Activated CD8-positive, alpha-beta memory T cell treated with anti-CD3 and anti-CD28 coated beads, Interleukin-2, amount 10 ng/mL, durations not matched to agents 7 days and 5 days (primary cell): ENCODE results near the gene LSM4. TPM values are rescaled to one million over a fixed set of nuclear protein-coding genes. Genes with fewer than 3 reads are reported as not detected.
"Not testable (repeated sequence)": the region's sequence is repeated elsewhere in the genome, so short reads cannot be mapped to it uniquely, and the experiment has no call there.

Source experiments
- ATAC-seq: fragments of 150-1000 bp; cut with Tn5 transposase; one replicate; pipeline ENCODE4 v1.10.0; 2021; ENCODE audit warnings: moderate library complexity
- CTCF ChIA-PET: fragments of 350-600 bp; sonication (Branson Sonifier 250); formaldehyde crosslinking; loops from one replicate; lab custom pipeline; 2021; ENCODE audit warnings: antibody characterized with exemption; lab: Charles Lee
- DNase-seq: peaks from one replicate; pipeline ENCODE4 v3.0.0-alpha.2; 2020
- H3K27ac Mint-ChIP-seq: one replicate; pipeline ENCODE4 v1.8.0; 2021; ENCODE audit warnings: mild to moderate bottlenecking, mixed read lengths
- H3K27me3 Mint-ChIP-seq: one replicate; pipeline ENCODE4 v1.8.0; 2021; ENCODE audit warnings: mixed read lengths
- H3K36me3 Mint-ChIP-seq: one replicate; pipeline ENCODE4 v1.8.0; 2021; ENCODE audit warnings: mild to moderate bottlenecking, mixed read lengths
- H3K4me1 Mint-ChIP-seq: one replicate; pipeline ENCODE4 v1.8.0; 2021; ENCODE audit warnings: mixed read lengths
- H3K4me3 Mint-ChIP-seq: one replicate; pipeline ENCODE4 v1.8.0; 2021; ENCODE audit warnings: mild to moderate bottlenecking, moderate library complexity, mixed read lengths
- H3K9me3 Mint-ChIP-seq: one replicate; pipeline ENCODE4 v1.8.0; 2022; ENCODE audit warnings: low read depth, mixed read lengths
- total RNA-seq, 2 experiments: library from RNA; stranded (reverse); gene quantifications; one replicate each; pipeline ENCODE4 v1.2.3, GENCODE V29; 2021

LSM4 gene
- total RNA-seq, 2 experiments from 2014 or later: 209 to 236 TPM

- no peak overlapping the region for H3K4me3 Mint-ChIP-seq
- peaks cover 2% of the 10 kb centered on the region for H3K4me1 Mint-ChIP-seq
- CTCF ChIA-PET: interaction anchor here (1.0 to 2.5 kb wide), 7 partner anchors 22 to 98 kb away, joined by 3 to 9 read pairs (median 3); no protein-coding TSS in a partner anchor
- no peaks in the 10 kb centered on the region for H3K9me3 Mint-ChIP-seq
- DNase-seq (no peak), ATAC-seq (no peak)
- H3K27ac Mint-ChIP-seq: no peak overlapping the region
- no peaks in the 10 kb centered on the region for H3K27me3 Mint-ChIP-seq
- H3K36me3 Mint-ChIP-seq: peaks cover 20% of the 10 kb centered on the region
Measured at GRCh38 chr19:18350490-18350889, 27.6 kb upstream of the LSM4 start.

- H3K27ac Mint-ChIP-seq: no peak overlapping the region
- H3K4me3 Mint-ChIP-seq: no peak overlapping the region
- no peak for ATAC-seq
- no peaks in the 10 kb centered on the region for H3K27me3 Mint-ChIP-seq
- H3K36me3 Mint-ChIP-seq: peaks cover 19% of the 10 kb centered on the region
- H3K9me3 Mint-ChIP-seq: no peaks in the 10 kb centered on the region
- peaks cover 2% of the 10 kb centered on the region for H3K4me1 Mint-ChIP-seq
- CTCF ChIA-PET: interaction anchor here (1.0 to 2.5 kb wide), 12 partner anchors 10 to 98 kb away, joined by 3 to 9 read pairs (median 3); no protein-coding TSS in a partner anchor
- no peak for DNase-seq
Measured at GRCh38 chr19:18349524-18350128, 26.8 kb upstream of the LSM4 start.

- DNase-seq, H3K4me3 Mint-ChIP-seq, H3K9me3 Mint-ChIP-seq, H3K4me1 Mint-ChIP-seq, H3K27ac Mint-ChIP-seq, H3K27me3 Mint-ChIP-seq, ATAC-seq: not testable (repeated sequence)
- CTCF ChIA-PET: interaction anchor here (1.0 to 2.0 kb wide), 8 partner anchors 10 to 68 kb away, joined by 3 to 6 read pairs (median 4); no protein-coding TSS in a partner anchor
- peaks cover 19% of the 10 kb centered on the region for H3K36me3 Mint-ChIP-seq
Measured at GRCh38 chr19:18348818-18349339, 26.0 kb upstream of the LSM4 start.

- peaks cover 2% of the 10 kb centered on the region for H3K4me1 Mint-ChIP-seq
- no peak for ATAC-seq
- no peak for DNase-seq
- no peak overlapping the region for H3K4me3 Mint-ChIP-seq
- H3K9me3 Mint-ChIP-seq: no peaks in the 10 kb centered on the region
- H3K27me3 Mint-ChIP-seq: no peaks in the 10 kb centered on the region
- H3K36me3 Mint-ChIP-seq: peaks cover 16% of the 10 kb centered on the region
- no peak overlapping the region for H3K27ac Mint-ChIP-seq
- CTCF ChIA-PET: interaction anchor here (1.0 to 2.0 kb wide), 4 partner anchors 9 to 61 kb away, joined by 3 to 6 read pairs (median 4); no protein-coding TSS in a partner anchor
Measured at GRCh38 chr19:18348171-18348570, 25.3 kb upstream of the LSM4 start.

GRCh38 chr19:18346091-18346490 lies 23.2 kb upstream of the LSM4 start:
- no peak overlapping the region for H3K4me3 Mint-ChIP-seq
- H3K36me3 Mint-ChIP-seq: peaks cover 15% of the 10 kb centered on the region
- no peak for ATAC-seq
- H3K9me3 Mint-ChIP-seq: no peaks in the 10 kb centered on the region
- peak overlapping the region; percentile 8 for H3K27ac Mint-ChIP-seq
- CTCF ChIA-PET: interaction anchor here (1.6 to 2.0 kb wide), 3 partner anchors 42 to 94 kb away, joined by 4 to 7 read pairs (median 5); no protein-coding TSS in a partner anchor
- DNase-seq: no peak
- H3K4me1 Mint-ChIP-seq: peaks cover 13% of the 10 kb centered on the region
- no peaks in the 10 kb centered on the region for H3K27me3 Mint-ChIP-seq

DNA sequence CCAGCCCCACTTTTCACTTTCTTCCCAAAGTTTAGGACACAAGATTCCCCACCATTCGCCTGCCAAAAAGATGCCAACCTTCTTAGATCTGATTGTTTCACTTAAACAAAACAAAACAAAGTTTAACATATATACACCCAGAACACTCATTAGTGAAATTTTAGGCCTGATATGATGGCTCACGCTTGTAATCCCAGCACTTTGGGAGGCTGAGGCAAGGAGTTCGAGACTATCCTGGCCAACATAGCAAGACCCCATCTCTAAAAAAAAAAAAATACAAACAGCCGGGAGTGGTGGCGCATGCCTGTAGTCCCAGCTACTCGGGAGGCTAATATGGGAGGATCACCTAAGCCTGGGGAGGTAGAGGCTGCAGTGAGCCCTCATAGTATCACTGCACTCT lies 22.4 kb upstream of the LSM4 start:
- Mint-ChIP-seq H3K9me3 (no peaks in the 10 kb centered on the region), H3K4me3 (no peak overlapping the region), H3K36me3 (peaks cover 13% of the 10 kb centered on the region), H3K27me3 (no peaks in the 10 kb centered on the region), H3K4me1 (peaks cover 13% of the 10 kb centered on the region), H3K27ac (no peak overlapping the region)
- ATAC-seq: no peak
- CTCF ChIA-PET: interaction anchor here (0.7 to 1.8 kb wide), 2 partner anchors 43 to 48 kb away, joined by 3 to 7 read pairs; no protein-coding TSS in a partner anchor
- no peak for DNase-seq

GRCh38 chr19:18344582-18344950 lies 21.7 kb upstream of the LSM4 start:
- no peak overlapping the region for H3K4me3 Mint-ChIP-seq
- CTCF ChIA-PET: interaction anchor here (1.8 kb wide), 1 partner anchor 44 kb away, joined by 7 read pairs; no protein-coding TSS in a partner anchor
- H3K27ac Mint-ChIP-seq: no peak overlapping the region
- peaks cover 12% of the 10 kb centered on the region for H3K36me3 Mint-ChIP-seq
- DNase-seq: no peak
- no peak for ATAC-seq
- peaks cover 17% of the 10 kb centered on the region for H3K4me1 Mint-ChIP-seq
- H3K9me3 Mint-ChIP-seq: no peaks in the 10 kb centered on the region
- H3K27me3 Mint-ChIP-seq: no peaks in the 10 kb centered on the region

- peak overlapping the region; percentile 54 for H3K27ac Mint-ChIP-seq
- peaks cover 19% of the 10 kb centered on the region for H3K4me1 Mint-ChIP-seq
- peaks cover 9% of the 10 kb centered on the region for H3K36me3 Mint-ChIP-seq
- CTCF ChIA-PET: interaction anchor here (0.8 to 8.9 kb wide), 8 partner anchors 14 to 91 kb away, joined by 3 to 78 read pairs (median 4); partner anchors contain the start of gene JUND
- DNase-seq (no peak), ATAC-seq (no peak)
- H3K4me3 Mint-ChIP-seq: peak overlapping the region; percentile 72
- H3K27me3 Mint-ChIP-seq: no peaks in the 10 kb centered on the region
- no peaks in the 10 kb centered on the region for H3K9me3 Mint-ChIP-seq
Measured at GRCh38 chr19:18342090-18342632, 19.3 kb upstream of the LSM4 start.

DNA sequence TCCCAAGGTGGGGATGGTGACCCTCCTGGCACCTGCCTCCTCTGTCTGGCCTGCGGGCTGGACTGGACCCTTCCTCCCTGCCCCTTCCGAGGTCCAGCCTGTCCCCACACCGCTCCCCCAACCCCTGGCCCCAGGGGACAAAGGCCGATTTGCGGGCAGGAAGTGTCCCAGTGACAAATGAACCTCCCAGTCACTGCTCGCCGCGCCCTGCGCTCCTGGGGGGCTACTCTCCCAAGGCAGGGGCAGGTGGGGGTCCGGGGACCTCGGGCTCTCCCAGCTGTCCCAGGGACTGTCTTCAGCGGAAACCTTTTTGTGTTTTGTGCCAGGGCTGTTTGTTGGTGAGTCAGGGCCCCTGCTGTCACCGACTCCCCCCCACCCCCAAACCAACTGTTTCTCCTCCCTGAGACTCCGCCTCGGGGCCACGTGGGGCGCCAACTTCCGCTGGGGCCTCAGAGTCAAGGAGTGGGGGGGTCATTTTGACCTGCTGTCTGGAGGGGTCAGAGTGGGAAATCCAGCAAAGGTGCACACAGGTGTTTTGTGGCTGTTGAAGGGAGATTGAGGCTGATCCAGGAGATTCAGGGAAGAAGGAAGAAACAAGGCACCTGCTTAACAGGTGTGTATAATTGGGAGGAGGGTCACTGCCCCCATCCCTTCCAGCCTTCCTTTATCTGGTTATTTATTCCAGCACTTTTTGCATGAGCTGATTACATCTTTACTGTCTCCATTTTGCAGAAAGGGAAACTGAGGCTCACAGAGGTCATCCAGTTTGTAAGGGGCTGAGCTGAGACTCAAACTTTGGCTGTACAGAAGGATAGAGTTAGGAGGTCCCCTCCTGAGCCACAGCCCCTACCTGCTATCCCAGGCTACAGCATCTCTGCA lies 18.4 kb upstream of the LSM4 start:
- H3K36me3 Mint-ChIP-seq: peaks cover 5% of the 10 kb centered on the region
- H3K4me3 Mint-ChIP-seq: peak overlapping the region; percentile 72
- peaks cover 17% of the 10 kb centered on the region for H3K4me1 Mint-ChIP-seq
- no peaks in the 10 kb centered on the region for H3K27me3 Mint-ChIP-seq
- CTCF ChIA-PET: interaction anchor here (0.6 to 8.9 kb wide), 8 partner anchors 13 to 71 kb away, joined by 3 to 78 read pairs (median 4); partner anchors contain the start of gene JUND
- H3K9me3 Mint-ChIP-seq: no peaks in the 10 kb centered on the region
- ATAC-seq (peak; percentile 77), DNase-seq (peak; percentile 85)
- H3K27ac Mint-ChIP-seq: peak overlapping the region; percentile 84

GRCh38 chr19:18340190-18340989 lies 17.5 kb upstream of the LSM4 start, which contains the start of gene PGPEP1:
Gene PGPEP1, plus strand, starts transcription at chr19:18340598. Its CDS starts 84 bp downstream, at chr19:18340682.
- ATAC-seq: peak; percentile 71
- no peaks in the 10 kb centered on the region for H3K27me3 Mint-ChIP-seq
- no peaks in the 10 kb centered on the region for H3K9me3 Mint-ChIP-seq
- peak within 1 kb of the TSS; percentile 72 for H3K4me3 Mint-ChIP-seq
- H3K36me3 Mint-ChIP-seq: peaks cover 1% of the 10 kb centered on the region
- H3K4me1 Mint-ChIP-seq: peaks cover 17% of the 10 kb centered on the region
- H3K27ac Mint-ChIP-seq: peak within 1 kb of the TSS; percentile 84
- CTCF ChIA-PET: interaction anchor here (0.6 to 8.9 kb wide), 13 partner anchors 11 to 149 kb away, joined by 3 to 78 read pairs (median 5); partner anchors contain the start of genes JUND, LSM4 and SSBP4
- peak; percentile 73 for DNase-seq

GRCh38 chr19:18339723-18340122 lies 16.8 kb upstream of the LSM4 start:
- Mint-ChIP-seq H3K4me1 (peaks cover 17% of the 10 kb centered on the region), H3K4me3 (peak overlapping the region; percentile 72), H3K27ac (peak overlapping the region; percentile 80), H3K9me3 (no peaks in the 10 kb centered on the region), H3K36me3 (peaks cover 1% of the 10 kb centered on the region), H3K27me3 (no peaks in the 10 kb centered on the region)
- CTCF ChIA-PET: interaction anchor here (1.1 to 8.9 kb wide), 16 partner anchors 10 to 148 kb away, joined by 3 to 78 read pairs (median 4); partner anchors contain the start of genes JUND, LSM4 and SSBP4
- no peak for DNase-seq
- no peak for ATAC-seq

DNA sequence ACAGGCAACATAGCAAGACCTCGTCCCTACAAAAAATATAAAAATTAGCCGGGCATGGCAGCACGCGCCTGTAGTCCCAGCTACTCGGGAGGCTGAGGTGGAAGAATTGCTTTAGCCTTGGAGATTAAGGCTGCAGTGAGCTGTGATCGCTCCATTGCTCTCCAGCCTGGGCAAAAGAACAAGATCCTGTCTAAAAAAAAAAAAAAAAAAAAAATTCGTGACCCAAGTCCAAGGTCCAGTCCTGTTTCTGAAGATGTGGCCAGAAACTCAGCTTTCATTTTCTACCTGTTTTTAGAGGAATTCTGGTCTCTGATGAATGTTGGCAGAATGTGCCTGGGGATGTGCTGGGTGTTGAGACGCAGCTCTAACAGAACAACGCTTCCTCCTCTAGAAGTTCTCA lies 15.7 kb upstream of the LSM4 start:
- ATAC-seq (no peak), DNase-seq (no peak)
- no peaks in the 10 kb centered on the region for H3K9me3 Mint-ChIP-seq
- H3K4me3 Mint-ChIP-seq: no peak overlapping the region
- peaks cover 1% of the 10 kb centered on the region for H3K36me3 Mint-ChIP-seq
- peaks cover 17% of the 10 kb centered on the region for H3K4me1 Mint-ChIP-seq
- H3K27ac Mint-ChIP-seq: no peak overlapping the region
- CTCF ChIA-PET: interaction anchor here (0.6 to 8.9 kb wide), 13 partner anchors 10 to 147 kb away, joined by 3 to 78 read pairs (median 6); partner anchors contain the start of genes JUND and LSM4
- no peaks in the 10 kb centered on the region for H3K27me3 Mint-ChIP-seq
